Heart left ventricle (tissue), 13 donors: Measurements from ENCODE around the gene OIT3.

Experiments used
- POLR2A ChIP-seq, 2 donors: fragments of 450-650 bp; IDR thresholded peaks; one replicate each; pipeline ENCODE4 v1.6.1; 2017; ENCODE audit warnings: antibody characterized with exemption in 2 of 2, mild to moderate bottlenecking in 2 of 2, moderate library complexity in 2 of 2
- TF ChIP-seq, protein P1 (sequence below), 12 donors: fragments of 200-600 bp; sonication (generic) in 4 of 12; IDR thresholded peaks; one replicate each; pipeline versions ENCODE4 v1.5.0 to v1.8.0; 2018 to 2022; ENCODE audit warnings: antibody characterized with exemption in 12 of 12, mild to moderate bottlenecking in 5 of 12
- donor health status: ischemic (EF 13 %, LVEDD 7.1; RV severe dilation, severe dysfunction).
- donor health status: DM: no; HTN: yes; CAD: no.
- donor health status: DM: no; HTN: no; CAD: no.
- donor health status: ischemic (EF 25% LVEDD 6.9; RV normal size, moderate dysfunction).
- donor health status: ischemic (EF 25% LVEDD 5.7; RV mildly dilated, moderate dysfunction).
- donor health status: ischemic (EF 35%, LVEDD 5.7; RV mildly dilated, moderate dysfunction).
- donor health status: nonischemic (EF 11% LVEDD 7.7; RV severe dilation, severe dysfunction).
- donor health status: DM: yes; HTN: yes; CAD: no.
- donor health status: PGD.
- donor health status: ischemic (EF 29% LVEDD 5.4; RV normal size, mild dysfunction).
- donor health status: nonischemic (EF 23%, LVEDD 6.1; RV moderate dilation, normal function).

DNA sequence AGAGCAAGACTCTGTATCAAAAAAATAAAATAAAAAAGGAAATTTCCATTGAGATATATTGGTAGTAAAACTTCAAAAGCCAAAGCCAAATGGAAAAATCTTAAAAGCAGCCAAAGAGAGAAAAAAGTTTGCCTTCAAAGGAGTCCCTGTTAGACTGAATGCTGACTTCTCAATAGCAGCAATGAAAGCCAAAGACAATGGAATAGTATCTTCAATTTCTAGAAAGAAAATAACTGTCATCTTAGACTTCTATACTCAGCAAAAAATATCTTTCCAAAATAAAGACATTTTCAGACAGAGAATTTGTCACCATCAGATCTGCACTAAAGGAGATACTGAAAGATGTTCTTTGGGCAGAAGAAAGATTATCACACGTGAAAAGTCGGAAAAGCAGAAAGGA lies 14.3 kb upstream of the OIT3 start:
- TF ChIP-seq, protein P1, sequence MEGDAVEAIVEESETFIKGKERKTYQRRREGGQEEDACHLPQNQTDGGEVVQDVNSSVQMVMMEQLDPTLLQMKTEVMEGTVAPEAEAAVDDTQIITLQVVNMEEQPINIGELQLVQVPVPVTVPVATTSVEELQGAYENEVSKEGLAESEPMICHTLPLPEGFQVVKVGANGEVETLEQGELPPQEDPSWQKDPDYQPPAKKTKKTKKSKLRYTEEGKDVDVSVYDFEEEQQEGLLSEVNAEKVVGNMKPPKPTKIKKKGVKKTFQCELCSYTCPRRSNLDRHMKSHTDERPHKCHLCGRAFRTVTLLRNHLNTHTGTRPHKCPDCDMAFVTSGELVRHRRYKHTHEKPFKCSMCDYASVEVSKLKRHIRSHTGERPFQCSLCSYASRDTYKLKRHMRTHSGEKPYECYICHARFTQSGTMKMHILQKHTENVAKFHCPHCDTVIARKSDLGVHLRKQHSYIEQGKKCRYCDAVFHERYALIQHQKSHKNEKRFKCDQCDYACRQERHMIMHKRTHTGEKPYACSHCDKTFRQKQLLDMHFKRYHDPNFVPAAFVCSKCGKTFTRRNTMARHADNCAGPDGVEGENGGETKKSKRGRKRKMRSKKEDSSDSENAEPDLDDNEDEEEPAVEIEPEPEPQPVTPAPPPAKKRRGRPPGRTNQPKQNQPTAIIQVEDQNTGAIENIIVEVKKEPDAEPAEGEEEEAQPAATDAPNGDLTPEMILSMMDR (IDR thresholded peaks at IDR 0.05) = no peak
- no peak for TF ChIP-seq POLR2A (IDR thresholded peaks at IDR 0.05)
